HepG2 (cell line): ENCODE results near the gene MAPK8IP3. TPM values are rescaled to one million over a fixed set of nuclear protein-coding genes. Genes with fewer than 3 reads are reported as not detected.

ENCODE experiments used
- ATAC-seq: fragments of 200-7000 bp; cut with Tn5 transposase; 3 replicates; pipeline ENCODE4 v1.9.1; 2020; ENCODE audit warnings: mild to moderate bottlenecking, moderate library complexity
- BruUV-seq: library from RNA; stranded (reverse); fragments of 400-500 nt; replicated peaks from 2 replicates; lab custom pipeline; 2021; lab: Mats Ljungman, UMichigan
- CTCF ChIA-PET: fragments of 300-600 bp; formaldehyde crosslinking; extraction: SDS; loops from one replicate; lab custom pipeline; 2021; ENCODE audit warnings: low total read pairs, inconsistent platforms, low intra/inter-chr PET ratio; lab: Yijun Ruan, JAX
- POLR2A ChIA-PET: fragments of 350-600 bp; sonication (Branson Sonifier 250); formaldehyde crosslinking; loops from one replicate; lab custom pipeline; 2020; ENCODE audit warnings: antibody characterized with exemption, inconsistent platforms; lab: Yijun Ruan, JAX
- DNase-seq: peaks from one replicate; pipeline ENCODE4 v3.0.0-alpha.2; 2015; ENCODE audit warnings: low spot score
- FAIRE-seq: peaks from 3 replicates; lab custom pipeline; 2011; peaks lifted over from hg19 to GRCh38; lab: Jason Lieb, UNC
- H2AFZ ChIP-seq: one replicate; pipeline ENCODE4 v1.6.1; 2011; ENCODE audit warnings: low read length, inconsistent platforms
- H3K27ac ChIP-seq: fragments of 300-600 bp; 3 replicates; pipeline ENCODE4 v1.8.0; 2011; ENCODE audit warnings: mixed run types, mild to moderate bottlenecking, mixed read lengths, low read length, inconsistent platforms; ENCODE audit not compliant: insufficient read depth; ENCODE audit errors: extremely low read length
- H3K27me3 ChIP-seq, 2 experiments: fragments of 200-600 bp in 1 of 2; 2 replicates in 1 of 2; 3 replicates in 1 of 2; pipeline versions ENCODE4 v1.6.0 to v1.8.0; 2011; ENCODE audit warnings: low read length in 2 of 2, mild to moderate bottlenecking in 2 of 2, moderate library complexity in 2 of 2, inconsistent platforms in 1 of 2; ENCODE audit not compliant: insufficient read depth in 2 of 2, control insufficient read depth in 1 of 2
- H3K36me3 ChIP-seq, 2 experiments: fragments of 200-600 bp in 1 of 2; replicated peaks in 1 of 2; 2 replicates in 1 of 2; 3 replicates in 1 of 2; pipeline versions ENCODE4 v1.5.1 to v1.8.0; 2011; ENCODE audit warnings: low read length in 2 of 2, inconsistent platforms in 1 of 2; ENCODE audit not compliant: insufficient read depth in 2 of 2, control insufficient read depth in 1 of 2
- H3K4me1 ChIP-seq: 2 replicates; pipeline ENCODE4 v1.5.1; 2012; ENCODE audit warnings: low read length, inconsistent platforms; ENCODE audit not compliant: insufficient read depth
- H3K4me2 ChIP-seq: 2 replicates; pipeline ENCODE4 v1.6.0; 2011; ENCODE audit warnings: low read depth, low read length, inconsistent platforms
- H3K4me3 ChIP-seq, 3 experiments: fragments of 200-600 bp in 1 of 3; sonication (generic), shearing (Covaris generic) in 1 of 3; replicated peaks in 1 of 3; 2 replicates each; pipeline ENCODE4 v1.5.1; 2011 to 2016; ENCODE audit warnings: low read length in 3 of 3, inconsistent platforms in 2 of 3, low read depth in 2 of 3, mild to moderate bottlenecking in 2 of 3, control low read depth in 1 of 3, mixed read lengths in 1 of 3; ENCODE audit not compliant: insufficient read depth in 1 of 3
- H3K79me2 ChIP-seq: one replicate; pipeline ENCODE4 v1.6.1; 2011; ENCODE audit warnings: low read length, inconsistent platforms; ENCODE audit not compliant: insufficient read depth
- H3K9ac ChIP-seq: 2 replicates; pipeline ENCODE4 v1.6.0; 2011; ENCODE audit warnings: mild to moderate bottlenecking, low read depth, low read length, inconsistent platforms; ENCODE audit not compliant: insufficient read depth
- H3K9me3 ChIP-seq: 2 replicates; pipeline ENCODE4 v1.5.1; 2012; ENCODE audit warnings: mild to moderate bottlenecking, low read length
- H4K20me1 ChIP-seq: 2 replicates; pipeline ENCODE4 v1.6.0; 2011; ENCODE audit warnings: inconsistent platforms, mild to moderate bottlenecking, low read length, moderate library complexity; ENCODE audit not compliant: insufficient read depth
- EED ChIP-seq: sonication (generic); formaldehyde crosslinking; IDR thresholded peaks from 2 replicates; pipeline ENCODE4 v1.5.0; 2020; ENCODE audit warnings: mild to moderate bottlenecking, missing genetic modification reagents
- ELF4 ChIP-seq: sonication (generic); formaldehyde crosslinking; IDR thresholded peaks from 2 replicates; pipeline ENCODE4 v1.5.0; 2020; ENCODE audit warnings: missing genetic modification reagents, mild to moderate bottlenecking, moderate library complexity, borderline replicate concordance
- HNRNPL ChIP-seq: fragments of 200-400 bp; formaldehyde crosslinking; IDR thresholded peaks from 2 replicates; pipeline ENCODE4 v1.6.1; 2017; ENCODE audit warnings: mild to moderate bottlenecking, low read depth, low read length
- HOXA3 ChIP-seq: sonication (generic); formaldehyde crosslinking; IDR thresholded peaks from 2 replicates; pipeline ENCODE4 v1.5.0; 2020; ENCODE audit warnings: missing genetic modification reagents
- KMT2A ChIP-seq: sonication (generic); formaldehyde crosslinking; IDR thresholded peaks from 2 replicates; pipeline ENCODE4 v1.4.0; 2020; ENCODE audit warnings: missing genetic modification reagents
- MAFK ChIP-seq, 2 experiments: IDR thresholded peaks in 1 of 2; conservative IDR thresholded peaks in 1 of 2; 2 replicates each; pipeline ENCODE4 v1.6.1; 2011; ENCODE audit warnings: improper control_type of control experiment in 2 of 2, low read length in 2 of 2
- NFRKB ChIP-seq: fragments of 450-650 bp; IDR thresholded peaks from 2 replicates; pipeline ENCODE4 v1.6.1; 2017
- RBAK ChIP-seq: sonication (generic); formaldehyde crosslinking; IDR thresholded peaks from 2 replicates; pipeline ENCODE4 v1.5.1; 2020; ENCODE audit warnings: mild to moderate bottlenecking, missing genetic modification reagents
- SAP130 ChIP-seq: IDR thresholded peaks from 2 replicates; pipeline ENCODE4 v1.6.1; 2016; ENCODE audit warnings: low read depth
- SPEN ChIP-seq: sonication (generic); formaldehyde crosslinking; IDR thresholded peaks from 2 replicates; pipeline ENCODE4 v1.5.1; 2020; ENCODE audit warnings: low read depth, mild to moderate bottlenecking, missing genetic modification reagents
- ZFY ChIP-seq: sonication (generic); formaldehyde crosslinking; IDR thresholded peaks from 2 replicates; pipeline ENCODE4 v1.4.0; 2020; ENCODE audit warnings: missing genetic modification reagents
- ZNF274 ChIP-seq: sonication (generic); formaldehyde crosslinking; IDR thresholded peaks from 2 replicates; pipeline ENCODE4 v1.5.1; 2020; ENCODE audit warnings: mild to moderate bottlenecking, missing genetic modification reagents
- ZNF501 ChIP-seq: sonication (generic); formaldehyde crosslinking; IDR thresholded peaks from 2 replicates; pipeline ENCODE4 v1.5.1; 2020; ENCODE audit warnings: mild to moderate bottlenecking, moderate library complexity, missing genetic modification reagents
- ZNF598 ChIP-seq: sonication (generic); formaldehyde crosslinking; IDR thresholded peaks from 2 replicates; pipeline ENCODE4 v1.5.1; 2020; ENCODE audit warnings: mild to moderate bottlenecking, missing genetic modification reagents, borderline replicate concordance
- ZSCAN22 ChIP-seq: sonication (generic); formaldehyde crosslinking; IDR thresholded peaks from 2 replicates; pipeline ENCODE4 v1.4.0; 2020; ENCODE audit warnings: mild to moderate bottlenecking, missing genetic modification reagents
- WGBS: methylation state at CpG from one replicate; pipeline ENCODE4 v1.1.6; 2017; ENCODE audit warnings: low lambda C conversion rate; 5-methylcytosine and 5-hydroxymethylcytosine counted together
- in situ Hi-C: cut with HindIII; loops from 2 replicates; pipeline ENCODE4 v1.10.0; 2017; ENCODE audit warnings: low pct_unique_long_range_greater_than_20kb; ENCODE audit not compliant: extremely low pct_ligation_motif_present
- intact Hi-C: fragments of 100-400 bp; cut with micrococcal nuclease; formaldehyde crosslinking; loops from one replicate; pipeline ENCODE4 v1.10.0; 2022; ENCODE audit not compliant: unreplicated experiment
- polyA plus RNA-seq, 8 experiments: library from polyadenylated mRNA; depleted of rRNA in 3 of 8; stranded (reverse) in 7 of 8; unstranded in 1 of 8; fragments of >200 nt; fragmentation: Illumina TruSeq in 4 of 8; extraction: Trizol in 4 of 8; gene quantifications; 2 replicates each; pipeline versions ENCODE4 v1.2.1 to v1.2.3, GENCODE V29; 2011 to 2016; ENCODE audit warnings: low read depth in 4 of 8, missing spikeins in 1 of 8, mixed read lengths in 1 of 8; ENCODE audit not compliant: insufficient read depth in 1 of 8
- total RNA-seq, 5 experiments: library from RNA; depleted of rRNA; stranded (reverse); fragments of >200 nt; fragmentation: Illumina TruSeq; extraction: Trizol; gene quantifications; 2 replicates each; pipeline ENCODE4 v1.2.3, GENCODE V29; 2016; ENCODE audit warnings: low read depth in 1 of 5
- TF ChIP-seq, protein P1 (sequence below): sonication (generic); formaldehyde crosslinking; IDR thresholded peaks from 2 replicates; pipeline ENCODE4 v1.4.0; 2020; ENCODE audit warnings: missing genetic modification reagents
- TF ChIP-seq, protein P2 (sequence below): sonication (generic); formaldehyde crosslinking; IDR thresholded peaks from 2 replicates; pipeline ENCODE4 v1.5.1; 2020; ENCODE audit warnings: mild to moderate bottlenecking, missing genetic modification reagents, moderate library complexity

The MAPK8IP3 gene
- total and polyA plus RNA-seq, 2 of the 13 experiments (the other 11 are each of a cell fraction or from before 2014, with no cell fraction given) = 25.1 to 41.7 TPM

DNA sequence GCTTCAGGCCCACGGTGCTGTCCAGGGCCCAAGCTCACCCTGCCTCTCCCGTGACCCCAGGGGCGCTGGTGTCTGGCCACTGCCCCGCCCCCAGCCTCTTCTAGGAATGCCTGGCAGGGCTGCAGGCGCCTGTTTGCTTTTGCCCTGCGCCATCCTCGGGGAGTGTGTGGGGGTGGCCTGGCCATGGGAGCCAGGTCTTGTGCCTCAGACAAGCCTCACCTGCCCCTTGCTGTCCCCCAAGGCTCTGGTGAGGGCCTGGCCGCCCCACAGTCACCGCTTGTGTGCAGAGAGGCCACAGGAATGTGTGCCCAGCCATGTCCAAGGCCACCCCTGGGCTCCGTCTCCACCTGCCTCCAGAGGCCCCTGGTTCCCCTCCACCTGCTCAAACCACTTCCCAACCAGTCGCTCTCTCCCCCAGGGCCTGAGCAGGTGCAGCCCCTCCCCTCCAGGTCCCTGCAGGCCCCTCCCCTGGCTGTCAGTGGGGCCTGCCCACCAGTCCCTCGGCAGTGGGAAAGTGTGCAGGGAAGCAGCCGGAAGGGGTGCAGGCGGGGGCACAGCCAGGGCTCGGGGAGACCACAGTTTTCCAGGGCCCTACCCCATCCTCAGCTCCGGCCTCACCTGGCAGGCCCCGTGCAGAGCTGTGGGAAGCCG lies 88.4 kb downstream of the MAPK8IP3 start (continued):
- peak; percentile 91 for TF ChIP-seq HNRNPL

DNA sequence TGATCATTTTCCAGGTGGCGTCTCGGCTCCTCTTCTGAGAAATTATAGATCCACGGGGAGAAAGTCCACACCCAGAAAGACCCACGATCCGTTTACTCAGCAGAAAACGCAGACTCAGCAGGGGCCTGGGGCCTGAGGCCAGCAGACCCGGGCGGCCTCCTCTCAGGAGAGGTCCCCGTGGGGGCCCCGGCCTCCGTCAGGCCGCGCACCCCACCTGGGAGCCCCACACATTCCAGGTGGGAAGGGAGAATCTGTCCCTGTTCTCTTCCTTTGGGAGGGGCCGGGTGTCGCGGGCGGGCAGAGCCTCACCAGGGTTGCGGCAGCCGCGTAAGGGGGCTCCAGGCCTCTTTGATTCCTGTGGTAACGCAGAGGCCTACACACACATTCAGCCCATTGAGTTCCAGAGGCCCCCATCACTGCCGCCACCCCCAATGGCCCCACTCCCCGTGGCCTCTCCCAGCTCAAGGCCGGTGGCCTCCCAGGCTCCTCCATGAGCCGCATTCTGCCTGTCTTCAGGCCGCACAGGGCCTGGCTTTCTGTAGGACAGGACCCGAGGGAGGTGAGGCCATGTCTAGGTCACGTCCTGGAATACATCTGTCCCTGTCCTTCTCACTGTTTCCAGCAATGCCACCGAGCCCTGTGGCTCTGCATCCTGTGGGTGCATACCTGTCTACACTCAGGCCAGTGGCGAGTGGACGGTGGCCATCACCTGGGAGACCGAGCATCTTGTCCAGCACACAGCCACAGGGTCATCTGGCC lies 89.1 kb downstream of the MAPK8IP3 start:
- intact Hi-C loops = loop anchor here (1.0 kb wide), 1 partner anchor 17 kb away; no protein-coding TSS in a partner anchor
- DNase-seq (no peak), ATAC-seq (peak; percentile 11), FAIRE-seq (peak; percentile 40)
- ChIA-PET POLR2A (interaction anchor here (1.1 to 5.5 kb wide), 5 partner anchors 12 to 360 kb away, joined by 3 to 57 read pairs (median 3); partner anchors contain the start of genes EME2, NUBP2, SPSB3 and TRAF7), CTCF (interaction anchor here (1.7 kb wide), 1 partner anchor 18 kb away, joined by 4 read pairs; no protein-coding TSS in a partner anchor)
- H3K9me3 ChIP-seq = peaks cover 24% of the 10 kb centered on the region
- H3K79me2 ChIP-seq = no peaks in the 10 kb centered on the region
- 23% methylated on average over 17 of the region's 32 CpGs for WGBS
- H2AFZ ChIP-seq = no peak overlapping the region
- peaks cover 25% of the 10 kb centered on the region for H3K4me1 ChIP-seq
- H3K4me2 ChIP-seq = peak overlapping the region; percentile 92
- TSS peak; percentile 61 for BruUV-seq
- in situ Hi-C loops = no loop called here
- no peaks in the 10 kb centered on the region for H3K36me3 ChIP-seq
- no peaks in the 10 kb centered on the region for H3K27me3 ChIP-seq
- no peaks in the 10 kb centered on the region for H4K20me1 ChIP-seq
- peak overlapping the region; percentile 73 for H3K9ac ChIP-seq
- H3K27ac ChIP-seq = peak overlapping the region; percentile 65
- H3K4me3 ChIP-seq = peak overlapping the region; percentile 53 to 75 (median 59)
- 0 out of 2 replicates have a peak, but pooled peaks have one; percentile 27 for TF ChIP-seq HOXA3 (CRISPR knock-in tag)
- TF ChIP-seq RBAK = no peak
- peak; percentile 67 to 69 for TF ChIP-seq MAFK (conservative IDR thresholded peaks at IDR 0.05 in 1 of 2, IDR thresholded peaks at IDR 0.05 in 1 of 2; ENCODE audit: low read length in 2 of 2)
- TF ChIP-seq ZNF501 (CRISPR knock-in tag) = peak; percentile 40; the same call in 1 of the 2 replicates
- no peak for TF ChIP-seq ELF4 (CRISPR knock-in tag)
- TF ChIP-seq SPEN (CRISPR knock-in tag) = peak; percentile 36; the same call in 1 of the 2 replicates
- TF ChIP-seq ZFY (CRISPR knock-in tag) = peak; percentile 13; the same call in 1 of the 2 replicates
- TF ChIP-seq SAP130 (CRISPR knock-in tag) = peak; percentile 14; the same call in 1 of the 2 replicates
- 0 out of 2 replicates have a peak, but pooled peaks have one; percentile 0 for TF ChIP-seq ZNF598 (CRISPR knock-in tag)
- TF ChIP-seq ZSCAN22 = no peak
- TF ChIP-seq, protein P1, sequence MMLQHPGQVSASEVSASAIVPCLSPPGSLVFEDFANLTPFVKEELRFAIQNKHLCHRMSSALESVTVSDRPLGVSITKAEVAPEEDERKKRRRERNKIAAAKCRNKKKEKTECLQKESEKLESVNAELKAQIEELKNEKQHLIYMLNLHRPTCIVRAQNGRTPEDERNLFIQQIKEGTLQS (CRISPR knock-in tag) = no peak
- 0 out of 2 replicates have a peak, but pooled peaks have one; percentile 17 for TF ChIP-seq EED
- peak; percentile 12; the same call in 1 of the 2 replicates for TF ChIP-seq ZNF274 (CRISPR knock-in tag)
- TF ChIP-seq NFRKB = no peak
- TF ChIP-seq, protein P2, sequence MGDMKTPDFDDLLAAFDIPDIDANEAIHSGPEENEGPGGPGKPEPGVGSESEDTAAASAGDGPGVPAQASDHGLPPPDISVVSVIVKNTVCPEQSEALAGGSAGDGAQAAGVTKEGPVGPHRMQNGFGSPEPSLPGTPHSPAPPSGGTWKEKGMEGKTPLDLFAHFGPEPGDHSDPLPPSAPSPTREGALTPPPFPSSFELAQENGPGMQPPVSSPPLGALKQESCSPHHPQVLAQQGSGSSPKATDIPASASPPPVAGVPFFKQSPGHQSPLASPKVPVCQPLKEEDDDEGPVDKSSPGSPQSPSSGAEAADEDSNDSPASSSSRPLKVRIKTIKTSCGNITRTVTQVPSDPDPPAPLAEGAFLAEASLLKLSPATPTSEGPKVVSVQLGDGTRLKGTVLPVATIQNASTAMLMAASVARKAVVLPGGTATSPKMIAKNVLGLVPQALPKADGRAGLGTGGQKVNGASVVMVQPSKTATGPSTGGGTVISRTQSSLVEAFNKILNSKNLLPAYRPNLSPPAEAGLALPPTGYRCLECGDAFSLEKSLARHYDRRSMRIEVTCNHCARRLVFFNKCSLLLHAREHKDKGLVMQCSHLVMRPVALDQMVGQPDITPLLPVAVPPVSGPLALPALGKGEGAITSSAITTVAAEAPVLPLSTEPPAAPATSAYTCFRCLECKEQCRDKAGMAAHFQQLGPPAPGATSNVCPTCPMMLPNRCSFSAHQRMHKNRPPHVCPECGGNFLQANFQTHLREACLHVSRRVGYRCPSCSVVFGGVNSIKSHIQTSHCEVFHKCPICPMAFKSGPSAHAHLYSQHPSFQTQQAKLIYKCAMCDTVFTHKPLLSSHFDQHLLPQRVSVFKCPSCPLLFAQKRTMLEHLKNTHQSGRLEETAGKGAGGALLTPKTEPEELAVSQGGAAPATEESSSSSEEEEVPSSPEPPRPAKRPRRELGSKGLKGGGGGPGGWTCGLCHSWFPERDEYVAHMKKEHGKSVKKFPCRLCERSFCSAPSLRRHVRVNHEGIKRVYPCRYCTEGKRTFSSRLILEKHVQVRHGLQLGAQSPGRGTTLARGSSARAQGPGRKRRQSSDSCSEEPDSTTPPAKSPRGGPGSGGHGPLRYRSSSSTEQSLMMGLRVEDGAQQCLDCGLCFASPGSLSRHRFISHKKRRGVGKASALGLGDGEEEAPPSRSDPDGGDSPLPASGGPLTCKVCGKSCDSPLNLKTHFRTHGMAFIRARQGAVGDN (CRISPR knock-in tag) = peak; percentile 9
- TF ChIP-seq KMT2A (CRISPR knock-in tag) = 0 out of 2 replicates have a peak, but pooled peaks have one; percentile 27
